GM20431 (cell line): ENCODE measurements around the gene DDX43.
"Not testable (repeated sequence)": the region's sequence is repeated elsewhere in the genome, so short reads cannot be mapped to it uniquely, and the experiment has no call there.

Experiments
- in situ Hi-C: fragments of 300-500 bp; cut with MseI, MboI; formaldehyde crosslinking; loops from one replicate; pipeline ENCODE4 v1.15.0; 2020; ENCODE audit warnings: low sequenced_read_pairs; ENCODE audit not compliant: unreplicated experiment

DDX43 gene

GRCh38 chr6:73388433-73388799, 6.2 kb upstream of the DDX43 start:
- in situ Hi-C loops, result no loop called here

DNA sequence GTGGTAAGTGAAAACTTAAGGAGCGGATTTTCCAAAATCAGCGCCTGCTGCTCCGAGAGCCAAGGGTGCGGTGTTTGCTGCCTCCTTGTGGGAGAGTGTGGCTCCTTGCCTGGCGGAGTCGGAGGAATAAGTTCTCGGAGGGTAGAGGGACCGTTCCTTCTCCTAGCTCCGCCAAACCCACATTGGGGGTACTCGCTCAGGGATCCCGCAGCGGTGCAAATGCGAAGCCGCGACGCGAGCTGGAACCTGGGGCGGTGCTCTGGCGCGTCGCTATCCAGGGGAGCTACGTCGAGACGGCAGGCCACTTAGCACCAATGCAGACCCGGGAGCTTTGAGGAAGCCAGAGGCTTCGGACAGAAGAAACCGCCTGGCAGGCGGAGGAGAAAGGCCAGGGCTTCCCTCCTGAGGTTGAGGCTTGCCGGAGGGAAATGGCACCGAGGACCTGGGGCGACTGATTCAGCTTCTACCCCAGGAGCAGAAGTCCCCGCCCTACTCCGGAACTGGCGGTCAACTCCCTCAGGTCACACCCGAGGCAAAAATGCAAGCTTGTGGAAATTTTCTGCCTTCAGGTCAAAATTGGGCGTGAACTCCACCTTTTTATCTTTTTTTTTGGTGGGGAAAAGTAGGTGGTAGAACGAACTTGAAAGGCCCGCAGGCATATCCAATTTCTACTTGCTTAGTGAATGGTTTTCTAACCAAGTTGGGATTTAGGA, 5.7 kb upstream of the DDX43 start:
- in situ Hi-C loops, result no loop called here

- in situ Hi-C loops, result no loop called here
These were observed 4.8 kb upstream of the DDX43 start for GRCh38 chr6:73389854-73390253.

GRCh38 chr6:73391675-73392074, 3.0 kb upstream of the DDX43 start:
- in situ Hi-C loops, result no loop called here

DNA sequence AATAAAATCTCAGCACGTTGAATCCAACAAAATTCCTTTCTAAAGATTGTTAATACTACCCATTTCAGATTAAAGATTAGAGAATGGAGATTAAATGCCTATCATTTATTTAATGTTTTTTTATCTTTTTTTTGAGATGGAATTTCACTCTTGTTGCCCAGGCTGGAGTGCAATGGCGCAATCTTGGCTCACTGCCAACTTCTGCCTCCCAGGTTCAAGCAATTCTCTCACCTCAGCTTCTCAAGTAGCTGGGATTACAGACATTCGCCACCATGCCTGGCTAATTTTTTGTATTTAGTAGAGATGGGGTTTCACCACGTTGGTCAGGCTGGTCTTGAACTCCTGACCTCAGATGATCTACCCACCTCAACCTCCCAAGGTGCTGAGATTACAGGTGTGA, 2.4 kb upstream of the DDX43 start:
- in situ Hi-C loops, result not testable (repeated sequence)

GRCh38 chr6:73393278-73393677, 1.4 kb upstream of the DDX43 start:
- in situ Hi-C loops, result no loop called here

GRCh38 chr6:73395875-73396274, 1.2 kb downstream of the DDX43 start:
- in situ Hi-C loops, result no loop called here

- in situ Hi-C loops, result no loop called here
These were observed 6.0 kb downstream of the DDX43 start for GRCh38 chr6:73400656-73401055.

GRCh38 chr6:73409395-73409794, 14.8 kb downstream of the DDX43 start:
- in situ Hi-C loops, result no loop called here

DNA sequence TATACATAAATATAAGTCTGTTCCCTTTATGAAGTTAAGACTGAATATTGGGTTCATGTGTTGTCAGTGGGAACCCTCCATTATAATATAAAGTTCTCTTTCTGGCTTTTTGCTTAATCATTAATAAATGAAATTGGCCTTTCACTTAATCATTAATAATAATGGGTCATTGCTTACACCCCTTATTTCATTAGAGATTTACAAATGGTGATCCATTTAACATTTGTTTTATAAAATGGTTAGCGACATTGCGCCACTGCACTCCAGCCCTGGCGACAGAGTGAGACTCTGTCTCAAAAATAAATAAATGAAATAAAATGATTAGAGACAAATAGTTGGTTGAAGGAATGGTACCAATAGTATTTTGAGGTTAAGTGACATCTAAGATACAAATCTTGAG, 18.5 kb downstream of the DDX43 start:
- in situ Hi-C loops, result no loop called here

DNA sequence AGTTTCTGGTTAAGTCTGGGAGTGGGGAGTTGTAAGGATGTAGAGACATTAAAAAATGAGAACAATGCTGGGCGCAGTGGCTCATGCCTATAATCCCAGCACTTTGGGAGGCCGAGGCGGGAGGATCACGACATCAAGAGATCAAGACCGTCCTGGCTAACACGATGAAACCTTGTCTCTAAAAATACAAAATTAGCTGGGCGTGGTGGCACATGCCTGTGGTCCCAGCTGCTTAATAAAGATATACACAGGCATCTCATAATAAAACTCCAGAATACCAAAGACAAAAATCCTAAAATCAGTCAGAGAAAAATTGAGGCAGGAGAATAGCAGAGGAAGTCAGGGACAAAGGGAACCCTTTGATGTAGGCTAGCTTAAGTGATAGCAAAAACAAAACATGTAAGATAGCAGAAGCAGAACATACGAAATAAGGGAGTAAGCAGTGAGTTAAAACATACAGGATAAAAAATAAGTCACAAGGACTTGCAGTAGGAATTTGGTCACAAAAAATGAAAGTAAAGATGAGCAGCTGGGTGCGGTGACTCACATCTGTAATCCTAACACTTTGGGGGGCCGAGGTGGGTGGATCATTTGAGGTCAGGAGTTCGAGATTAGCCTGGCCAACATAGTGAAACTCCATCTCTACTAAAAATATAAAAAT, 23.6 kb downstream of the DDX43 start:
- in situ Hi-C loops, result no loop called here

DNA sequence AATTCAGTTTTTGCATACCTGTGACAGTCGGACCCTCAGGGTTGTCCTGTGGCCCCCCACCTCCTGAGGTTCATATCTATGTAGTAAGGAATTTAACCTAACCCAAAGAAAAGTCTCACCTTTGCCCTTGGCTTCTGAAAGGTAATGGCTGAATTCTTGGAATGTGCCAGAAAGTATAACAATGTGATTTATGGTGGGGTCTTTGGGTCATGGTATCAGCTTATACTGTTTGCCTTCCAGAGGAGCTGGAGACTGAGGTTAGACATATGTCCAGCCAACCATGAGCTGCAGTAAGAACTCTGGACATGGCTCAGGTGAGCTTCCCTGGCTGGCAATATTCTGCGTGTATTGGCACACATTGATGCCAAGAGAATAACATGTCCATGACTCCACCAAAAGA, 26.9 kb downstream of the DDX43 start:
- in situ Hi-C loops, result no loop called here

DNA sequence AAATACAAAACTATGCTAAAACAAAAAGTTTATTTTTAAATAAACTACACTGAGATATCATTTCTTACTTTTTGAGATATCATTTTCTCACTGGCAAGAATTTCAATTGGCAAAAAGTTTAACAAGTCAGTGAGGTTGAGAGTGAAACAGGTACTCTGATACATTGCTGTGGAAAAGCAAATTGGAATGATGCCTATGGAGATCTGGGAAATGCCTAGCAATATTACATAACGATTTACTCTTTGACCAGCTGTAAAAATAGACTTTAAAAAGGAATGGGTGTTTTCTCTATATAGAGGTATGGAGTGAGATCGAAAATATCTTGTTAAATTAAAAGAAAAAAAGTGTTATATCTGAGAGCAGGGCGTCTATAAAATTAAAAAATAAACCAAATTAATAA, 40.6 kb downstream of the DDX43 start:
- in situ Hi-C loops, result no loop called here

- in situ Hi-C loops, result no loop called here
These were observed 48.9 kb downstream of the DDX43 start for GRCh38 chr6:73443555-73443954.

- in situ Hi-C loops, result no loop called here
These were observed 56.8 kb downstream of the DDX43 start for GRCh38 chr6:73451223-73452106.

- in situ Hi-C loops, result no loop called here
These were observed 57.5 kb downstream of the DDX43 start, which contains the start of gene CGAS for GRCh38 chr6:73452107-73452461. CGAS (minus strand) TSS chr6:73452297; CDS start chr6:73452181, 116 bp downstream.

DNA sequence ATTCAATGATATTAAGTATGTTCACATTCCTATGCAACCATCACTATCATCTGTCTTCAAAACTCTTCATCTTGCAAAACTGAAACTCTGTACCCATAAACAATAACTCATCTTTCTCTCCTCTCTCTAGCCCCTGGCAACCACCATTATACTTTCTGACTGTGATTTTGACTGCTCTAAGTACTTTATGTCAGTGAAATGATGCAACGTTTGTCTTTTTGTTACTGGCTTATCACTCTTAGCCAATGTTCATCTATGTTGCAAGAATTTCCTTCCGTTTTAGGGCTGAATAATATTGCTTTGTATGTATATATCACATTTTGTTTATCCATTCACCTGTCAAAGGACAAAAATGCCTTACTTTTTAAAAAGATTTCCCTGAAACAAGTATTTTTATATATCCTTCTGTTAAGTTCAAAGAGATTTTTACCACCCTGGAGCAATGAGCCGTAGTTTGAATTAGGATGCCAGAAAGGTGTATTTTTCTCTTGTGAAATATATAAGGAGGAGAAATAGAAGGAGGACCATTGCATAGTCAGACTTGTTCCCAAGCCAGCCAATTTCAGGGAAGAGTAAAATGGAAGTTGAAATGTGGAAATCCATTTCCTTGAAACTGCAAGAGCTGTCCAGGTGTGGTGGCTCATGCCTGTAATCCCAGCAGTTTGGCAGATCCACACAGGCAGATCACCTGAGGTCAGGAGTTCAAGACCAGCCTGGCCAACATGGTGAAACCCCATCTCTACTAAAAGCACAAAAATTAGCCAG, 61.4 kb downstream of the DDX43 start:
- in situ Hi-C loops, result no loop called here

GRCh38 chr6:73459474-73459873, 64.8 kb downstream of the DDX43 start:
- in situ Hi-C loops, result not testable (repeated sequence)

- in situ Hi-C loops, result no loop called here
These were observed 65.4 kb downstream of the DDX43 start for GRCh38 chr6:73460056-73460455.
